C1 segment of cervical spinal cord (tissue), 14 donors: ENCODE results near the gene RRP1B.
"Not testable (repeated sequence)": the region's sequence is repeated elsewhere in the genome, so short reads cannot be mapped to it uniquely, and the experiment has no call there.

Experiments
- DNase-seq, 14 donors: peaks; one replicate each; lab custom pipeline; 2025; lab: John Stamatoyannopoulos, UW

Gene RRP1B

GRCh38 chr21:43669828-43670605, 10.7 kb downstream of the RRP1B start:
- DNase-seq = no peak

GRCh38 chr21:43675871-43676270, 16.5 kb downstream of the RRP1B start:
- DNase-seq = no peak

- no peak for DNase-seq
These were observed 17.0 kb downstream of the RRP1B start for GRCh38 chr21:43676391-43676790.

- no peak for DNase-seq
These were observed 20.6 kb downstream of the RRP1B start for GRCh38 chr21:43679951-43680350.

- DNase-seq = not testable (repeated sequence)
These were observed 21.1 kb downstream of the RRP1B start for GRCh38 chr21:43680421-43680820.

GRCh38 chr21:43681650-43682049, 22.3 kb downstream of the RRP1B start:
- DNase-seq = no peak

GRCh38 chr21:43684424-43684823, 25.1 kb downstream of the RRP1B start:
- no peak for DNase-seq

- DNase-seq = no peak
These were observed 27.6 kb downstream of the RRP1B start for GRCh38 chr21:43686811-43687565.

GRCh38 chr21:43687566-43688399, 28.4 kb downstream of the RRP1B start:
- DNase-seq = peak in 1 of 14 donors; percentile 34

GRCh38 chr21:43688906-43689305, 29.5 kb downstream of the RRP1B start:
- DNase-seq = no peak

- no peak for DNase-seq
These were observed 30.4 kb downstream of the RRP1B start for GRCh38 chr21:43689556-43690337.

- DNase-seq = no peak
These were observed 31.0 kb downstream of the RRP1B start for GRCh38 chr21:43690346-43690745.

- DNase-seq = no peak
These were observed 31.9 kb downstream of the RRP1B start for GRCh38 chr21:43691086-43691795.

- no peak for DNase-seq
These were observed 32.4 kb downstream of the RRP1B start for GRCh38 chr21:43691801-43692200.

GRCh38 chr21:43692949-43693348, 33.6 kb downstream of the RRP1B start:
- DNase-seq = no peak

- DNase-seq = no peak
These were observed 34.6 kb downstream of the RRP1B start for GRCh38 chr21:43693981-43694380.

- no peak for DNase-seq
These were observed 35.2 kb downstream of the RRP1B start for GRCh38 chr21:43694437-43695079.

GRCh38 chr21:43696214-43696613, 36.9 kb downstream of the RRP1B start:
- no peak for DNase-seq

GRCh38 chr21:43697758-43698643, 38.6 kb downstream of the RRP1B start:
- no peak for DNase-seq
